HEK293T (cell line): ENCODE results near the gene CHAD.

Source experiments
- CTCF ChIA-PET: fragments of 350-600 bp; formaldehyde crosslinking; extraction: SDS; loops from one replicate; lab custom pipeline; 2021; ENCODE audit warnings: antibody characterized with exemption, inconsistent platforms; lab: Yijun Ruan, JAX
- POLR2A ChIA-PET: fragments of 350-600 bp; formaldehyde crosslinking; extraction: SDS; loops from one replicate; lab custom pipeline; 2020; ENCODE audit warnings: antibody characterized with exemption, inconsistent platforms; lab: Yijun Ruan, JAX
- DNase-seq: peaks from one replicate; pipeline ENCODE4 v3.0.0; 2012; ENCODE audit warnings: mixed read lengths; ENCODE audit errors: extremely low spot score
- ARNT ChIP-seq: fragments of 450-650 bp; IDR thresholded peaks from 2 replicates; pipeline ENCODE4 v1.6.1; 2017; ENCODE audit warnings: mild to moderate bottlenecking
- BHLHE40 ChIP-seq: fragments of 450-650 bp; IDR thresholded peaks from 2 replicates; pipeline ENCODE4 v1.6.1; 2016; ENCODE audit warnings: mild to moderate bottlenecking, moderate library complexity, borderline replicate concordance
- CTBP1 ChIP-seq: fragments of 450-650 bp; IDR thresholded peaks from 2 replicates; pipeline ENCODE4 v1.6.1; 2016; ENCODE audit warnings: borderline replicate concordance
- ELF4 ChIP-seq: fragments of 450-650 bp; IDR thresholded peaks from 2 replicates; pipeline ENCODE4 v1.6.1; 2017; ENCODE audit warnings: antibody characterized with exemption
- FOXA1 ChIP-seq: fragments of 450-650 bp; IDR thresholded peaks from 2 replicates; pipeline ENCODE4 v1.6.1; 2016; ENCODE audit warnings: mild to moderate bottlenecking
- FOXK2 ChIP-seq: fragments of 450-650 bp; IDR thresholded peaks from 2 replicates; pipeline ENCODE4 v1.6.1; 2016; ENCODE audit warnings: mild to moderate bottlenecking
- FOXM1 ChIP-seq: fragments of 450-650 bp; IDR thresholded peaks from 2 replicates; pipeline ENCODE4 v1.6.1; 2017; ENCODE audit warnings: mild to moderate bottlenecking, borderline replicate concordance
- HDGF ChIP-seq: fragments of 450-650 bp; IDR thresholded peaks from 2 replicates; pipeline ENCODE4 v1.6.1; 2017; ENCODE audit warnings: antibody characterized with exemption, borderline replicate concordance
- L3MBTL2 ChIP-seq: fragments of 450-650 bp; conservative IDR thresholded peaks from 2 replicates; pipeline ENCODE4 v1.6.1; 2016; ENCODE audit warnings: mild to moderate bottlenecking
- LEF1 ChIP-seq: fragments of 450-650 bp; IDR thresholded peaks from 2 replicates; pipeline ENCODE4 v1.6.1; 2017; ENCODE audit warnings: mild to moderate bottlenecking, borderline replicate concordance
- NFRKB ChIP-seq: fragments of 450-650 bp; IDR thresholded peaks from 2 replicates; pipeline ENCODE4 v1.6.1; 2016; ENCODE audit warnings: mild to moderate bottlenecking, moderate library complexity
- PKNOX1 ChIP-seq: fragments of 450-650 bp; IDR thresholded peaks from 2 replicates; pipeline ENCODE4 v1.6.1; 2016
- SP1 ChIP-seq: fragments of 450-650 bp; IDR thresholded peaks from 2 replicates; pipeline ENCODE4 v1.6.1; 2017
- SUZ12 ChIP-seq: fragments of 450-650 bp; IDR thresholded peaks from 2 replicates; pipeline ENCODE4 v1.6.1; 2016; ENCODE audit warnings: mild to moderate bottlenecking
- TARDBP ChIP-seq: fragments of 450-650 bp; IDR thresholded peaks from 2 replicates; pipeline ENCODE4 v1.6.1; 2016
- ZNF384 ChIP-seq: fragments of 450-650 bp; IDR thresholded peaks from 2 replicates; pipeline ENCODE4 v1.6.1; 2016

Gene CHAD

GRCh38 chr17:50425682-50426471, 42.8 kb downstream of the CHAD start, which contains the start of gene ACSF2:
ACSF2 (plus strand) TSS chr17:50426218; CDS start chr17:50426262, 44 bp downstream.
- ChIA-PET POLR2A (interaction anchor here (0.5 to 3.8 kb wide), 10 partner anchors 10 to 62 kb away, joined by 3 to 41 read pairs (median 4); partner anchors contain the start of gene LRRC59), CTCF (interaction anchor here (1.5 to 1.9 kb wide), 3 partner anchors 26 to 64 kb away, joined by 5 to 10 read pairs (median 5); partner anchors contain the start of gene LRRC59)
- DNase-seq: peak; percentile 76
- TF ChIP-seq ELF4: no peak
- peak; percentile 78 for TF ChIP-seq L3MBTL2

GRCh38 chr17:50424996-50425681, 43.5 kb downstream of the CHAD start:
- DNase-seq: no peak
- ChIA-PET CTCF (no interaction called here), POLR2A (interaction anchor here (3.8 kb wide), 1 partner anchor 27 kb away, joined by 41 read pairs; the partner anchor contains the start of gene LRRC59)
- TF ChIP-seq L3MBTL2: no peak

GRCh38 chr17:50424246-50424995, 44.3 kb downstream of the CHAD start:
- ChIA-PET CTCF (no interaction called here), POLR2A (interaction anchor here (3.8 kb wide), 1 partner anchor 27 kb away, joined by 41 read pairs; the partner anchor contains the start of gene LRRC59)
- DNase-seq: no peak
- no peak for TF ChIP-seq NFRKB
- no peak for TF ChIP-seq LEF1
- TF ChIP-seq ARNT: no peak
- TF ChIP-seq CTBP1: no peak
- no peak for TF ChIP-seq FOXA1
- no peak for TF ChIP-seq FOXM1
- TF ChIP-seq HDGF: no peak
- TF ChIP-seq TARDBP: no peak
- TF ChIP-seq BHLHE40: no peak
- TF ChIP-seq ELF4: no peak

- CTCF ChIA-PET: no interaction called here
- peak; percentile 53 for DNase-seq
- peak; percentile 96 for TF ChIP-seq PKNOX1
- TF ChIP-seq L3MBTL2: peak; percentile 79
- no peak for TF ChIP-seq ELF4
- POLR2A ChIA-PET: interaction anchor here (3.8 kb wide), 1 partner anchor 26 kb away, joined by 41 read pairs; the partner anchor contains the start of gene LRRC59
Observed at GRCh38 chr17:50423553-50424159, 45.0 kb downstream of the CHAD start.

GRCh38 chr17:50422738-50423137, 45.9 kb downstream of the CHAD start:
- no peak for TF ChIP-seq FOXM1
- TF ChIP-seq LEF1: no peak
- TF ChIP-seq TARDBP: no peak
- TF ChIP-seq FOXK2: no peak
- TF ChIP-seq HDGF: no peak
- no peak for TF ChIP-seq ARNT
- TF ChIP-seq SUZ12: no peak
- no peak for TF ChIP-seq PKNOX1
- no peak for TF ChIP-seq CTBP1
- no peak for TF ChIP-seq NFRKB
- no peak for TF ChIP-seq ELF4
- TF ChIP-seq BHLHE40: no peak
- TF ChIP-seq FOXA1: no peak
- TF ChIP-seq ZNF384: no peak
- TF ChIP-seq SP1: no peak
- no peak for TF ChIP-seq L3MBTL2
- DNase-seq: no peak
- CTCF ChIA-PET: interaction anchor here (0.7 kb wide), 2 partner anchors 7 to 25 kb away, joined by 4 read pairs; partner anchors contain the start of gene LRRC59
- POLR2A ChIA-PET: no interaction called here

GRCh38 chr17:50421308-50422051, 47.2 kb downstream of the CHAD start:
- no peak for DNase-seq
- POLR2A ChIA-PET: interaction anchor here (1.7 kb wide), 1 partner anchor 24 kb away, joined by 4 read pairs; the partner anchor contains the start of gene LRRC59
- CTCF ChIA-PET: interaction anchor here (0.8 to 1.7 kb wide), 3 partner anchors 59 to 431 kb away, joined by 3 to 5 read pairs (median 4); no protein-coding TSS in a partner anchor
- TF ChIP-seq SUZ12 (no peak), ELF4 (no peak), NFRKB (no peak), TARDBP (no peak), SP1 (no peak), HDGF (no peak)
